Suprapubic skin (tissue), 3 donors: Measurements from ENCODE around the gene PTPRF.

Experiments used
- POLR2A ChIP-seq, 2 donors: fragments of 450-650 bp; IDR thresholded peaks; one replicate each; pipeline ENCODE4 v1.6.1; 2017; ENCODE audit warnings: antibody characterized with exemption in 2 of 2, mild to moderate bottlenecking in 2 of 2, moderate library complexity in 2 of 2
- TF ChIP-seq, protein P1 (sequence below), 2 donors: fragments of 200-600 bp in 1 of 2; fragments of 450-650 bp in 1 of 2; sonication (generic) in 1 of 2; IDR thresholded peaks; one replicate each; pipeline ENCODE4 v1.5.1; 2016 to 2019; ENCODE audit warnings: antibody characterized with exemption in 2 of 2, mild to moderate bottlenecking in 1 of 2, moderate library complexity in 1 of 2

DNA sequence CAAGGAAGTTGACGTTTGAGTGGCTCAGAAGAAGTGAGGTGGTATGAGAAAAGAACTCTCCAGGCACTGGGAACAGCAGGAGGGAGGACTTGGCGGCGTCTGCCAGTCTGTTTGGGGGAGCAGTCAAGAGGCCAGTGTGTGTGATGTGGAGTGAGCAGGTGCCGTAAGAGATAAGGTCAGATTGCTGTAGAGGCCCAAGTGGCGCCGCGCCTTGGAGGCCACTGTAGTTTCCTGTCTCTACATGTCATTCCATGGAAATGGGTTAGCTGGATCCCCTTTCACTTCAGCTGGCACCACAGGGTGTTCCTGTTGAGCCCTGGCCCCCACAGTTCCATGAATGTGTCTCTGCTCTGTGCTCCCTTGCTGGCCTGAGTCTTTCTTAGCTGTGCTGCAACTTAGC is 35.5 kb upstream of the PTPRF start:
- TF ChIP-seq, protein P1, sequence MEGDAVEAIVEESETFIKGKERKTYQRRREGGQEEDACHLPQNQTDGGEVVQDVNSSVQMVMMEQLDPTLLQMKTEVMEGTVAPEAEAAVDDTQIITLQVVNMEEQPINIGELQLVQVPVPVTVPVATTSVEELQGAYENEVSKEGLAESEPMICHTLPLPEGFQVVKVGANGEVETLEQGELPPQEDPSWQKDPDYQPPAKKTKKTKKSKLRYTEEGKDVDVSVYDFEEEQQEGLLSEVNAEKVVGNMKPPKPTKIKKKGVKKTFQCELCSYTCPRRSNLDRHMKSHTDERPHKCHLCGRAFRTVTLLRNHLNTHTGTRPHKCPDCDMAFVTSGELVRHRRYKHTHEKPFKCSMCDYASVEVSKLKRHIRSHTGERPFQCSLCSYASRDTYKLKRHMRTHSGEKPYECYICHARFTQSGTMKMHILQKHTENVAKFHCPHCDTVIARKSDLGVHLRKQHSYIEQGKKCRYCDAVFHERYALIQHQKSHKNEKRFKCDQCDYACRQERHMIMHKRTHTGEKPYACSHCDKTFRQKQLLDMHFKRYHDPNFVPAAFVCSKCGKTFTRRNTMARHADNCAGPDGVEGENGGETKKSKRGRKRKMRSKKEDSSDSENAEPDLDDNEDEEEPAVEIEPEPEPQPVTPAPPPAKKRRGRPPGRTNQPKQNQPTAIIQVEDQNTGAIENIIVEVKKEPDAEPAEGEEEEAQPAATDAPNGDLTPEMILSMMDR (IDR thresholded peaks at IDR 0.05) = no peak
- TF ChIP-seq POLR2A (IDR thresholded peaks at IDR 0.05) = no peak
